Kidney epithelial cell (primary cell): ENCODE measurements around the gene SORCS1. TPM values are rescaled to one million over a fixed set of nuclear protein-coding genes. Genes with fewer than 3 reads are reported as not detected.

Experiments used
- DNase-seq: peaks from one replicate; pipeline ENCODE4 v3.0.0-alpha.2; 2010; ENCODE audit warnings: low read depth
- H3K27me3 ChIP-seq: 2 replicates; pipeline ENCODE4 v1.6.0; 2011; ENCODE audit warnings: low read length; ENCODE audit not compliant: control insufficient read depth, insufficient read depth
- H3K36me3 ChIP-seq: 2 replicates; pipeline ENCODE4 v1.5.1; 2011; ENCODE audit warnings: low read length; ENCODE audit not compliant: control insufficient read depth, insufficient read depth
- H3K4me3 ChIP-seq: 2 replicates; pipeline ENCODE4 v1.5.1; 2011; ENCODE audit warnings: low read depth, mild to moderate bottlenecking, control low read depth, low read length
- CTCF ChIP-seq: IDR thresholded peaks from 2 replicates; pipeline ENCODE4 v1.5.1; 2011; ENCODE audit warnings: mild to moderate bottlenecking, moderate library complexity, low read length, control low read depth, inconsistent platforms; ENCODE audit not compliant: insufficient read depth, poor library complexity, severe bottlenecking
- total RNA-seq: library from RNA; depleted of rRNA; stranded (reverse); fragments of >200 nt; gene quantifications from 2 replicates; pipeline ENCODE4 v1.2.3, GENCODE V29; 2015

SORCS1 gene
- total RNA-seq, 1 donor from 2014 or later = 2.3 TPM

- DNase-seq = no peak
- no peak for TF ChIP-seq CTCF
- H3K36me3 ChIP-seq = no peaks in the 10 kb centered on the region
- H3K4me3 ChIP-seq = no peak overlapping the region
- H3K27me3 ChIP-seq = no peaks in the 10 kb centered on the region
These were observed 183.7 kb downstream of the SORCS1 start for GRCh38 chr10:106980495-106981451.

- no peaks in the 10 kb centered on the region for H3K36me3 ChIP-seq
- no peak overlapping the region for H3K4me3 ChIP-seq
- no peaks in the 10 kb centered on the region for H3K27me3 ChIP-seq
- no peak for TF ChIP-seq CTCF
- no peak for DNase-seq
These were observed 185.8 kb downstream of the SORCS1 start for GRCh38 chr10:106978756-106979155.

GRCh38 chr10:106973716-106974115, 190.8 kb downstream of the SORCS1 start:
- Histone ChIP-seq H3K27me3 (no peaks in the 10 kb centered on the region), H3K4me3 (no peak overlapping the region), H3K36me3 (no peaks in the 10 kb centered on the region)
- no peak for TF ChIP-seq CTCF
- no peak for DNase-seq

- H3K27me3 ChIP-seq = no peaks in the 10 kb centered on the region
- H3K4me3 ChIP-seq = no peak overlapping the region
- DNase-seq = no peak
- H3K36me3 ChIP-seq = no peaks in the 10 kb centered on the region
- TF ChIP-seq CTCF = no peak
These were observed 191.2 kb downstream of the SORCS1 start for GRCh38 chr10:106973288-106973687.

GRCh38 chr10:106972381-106972780, 192.1 kb downstream of the SORCS1 start:
- TF ChIP-seq CTCF = no peak
- no peak overlapping the region for H3K4me3 ChIP-seq
- H3K27me3 ChIP-seq = no peaks in the 10 kb centered on the region
- DNase-seq = no peak
- no peaks in the 10 kb centered on the region for H3K36me3 ChIP-seq
